ENCODE results near the gene KLHL1. TPM values are rescaled to one million over a fixed set of nuclear protein-coding genes. Genes with fewer than 3 reads are reported as not detected.

KLHL1 gene
- total and polyA plus RNA-seq, 4 donors, result not detected

DNA sequence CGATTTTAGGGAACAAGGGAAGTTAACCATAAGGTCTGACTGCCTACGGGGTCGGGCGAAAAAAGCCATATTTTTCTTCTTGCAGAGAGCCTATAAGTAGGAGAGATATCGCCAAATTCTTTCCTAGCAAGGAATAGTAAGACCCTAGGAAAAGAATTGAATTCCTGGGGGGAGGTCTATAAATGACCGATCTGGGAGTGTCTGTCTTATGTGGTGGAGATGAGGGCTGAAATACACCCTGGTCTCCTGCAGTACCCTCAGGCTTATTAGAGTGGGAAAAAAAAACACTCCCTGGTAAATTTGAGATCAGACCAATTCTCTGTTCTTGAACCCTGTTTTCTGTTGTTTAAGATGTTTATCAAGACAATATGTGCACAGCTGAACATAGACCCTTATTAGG lies 448.1 kb downstream of the KLHL1 start:
- no peak overlapping the region for H3K4me3 ChIP-seq (ENCODE audit: low read depth in 1 of 3, low read length in 3 of 3)
- H3K27me3 ChIP-seq (ENCODE audit: control insufficient read depth in 4 of 4, insufficient read depth in 4 of 4, low read length in 3 of 4), result no peaks in the 10 kb centered on the region
- TF ChIP-seq, protein P1, sequence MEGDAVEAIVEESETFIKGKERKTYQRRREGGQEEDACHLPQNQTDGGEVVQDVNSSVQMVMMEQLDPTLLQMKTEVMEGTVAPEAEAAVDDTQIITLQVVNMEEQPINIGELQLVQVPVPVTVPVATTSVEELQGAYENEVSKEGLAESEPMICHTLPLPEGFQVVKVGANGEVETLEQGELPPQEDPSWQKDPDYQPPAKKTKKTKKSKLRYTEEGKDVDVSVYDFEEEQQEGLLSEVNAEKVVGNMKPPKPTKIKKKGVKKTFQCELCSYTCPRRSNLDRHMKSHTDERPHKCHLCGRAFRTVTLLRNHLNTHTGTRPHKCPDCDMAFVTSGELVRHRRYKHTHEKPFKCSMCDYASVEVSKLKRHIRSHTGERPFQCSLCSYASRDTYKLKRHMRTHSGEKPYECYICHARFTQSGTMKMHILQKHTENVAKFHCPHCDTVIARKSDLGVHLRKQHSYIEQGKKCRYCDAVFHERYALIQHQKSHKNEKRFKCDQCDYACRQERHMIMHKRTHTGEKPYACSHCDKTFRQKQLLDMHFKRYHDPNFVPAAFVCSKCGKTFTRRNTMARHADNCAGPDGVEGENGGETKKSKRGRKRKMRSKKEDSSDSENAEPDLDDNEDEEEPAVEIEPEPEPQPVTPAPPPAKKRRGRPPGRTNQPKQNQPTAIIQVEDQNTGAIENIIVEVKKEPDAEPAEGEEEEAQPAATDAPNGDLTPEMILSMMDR (IDR thresholded peaks at IDR 0.05; ENCODE audit: low read depth, low read length, missing input control), result no peak
- no peak for TF ChIP-seq RXRA (IDR thresholded peaks at IDR 0.05)
- TF ChIP-seq NR2F2 (IDR thresholded peaks at IDR 0.05), result no peak
- TF ChIP-seq RAD21 (IDR thresholded peaks at IDR 0.05), result no peak
- TF ChIP-seq GABPA (IDR thresholded peaks at IDR 0.05 in 1 of 2, conservative IDR thresholded peaks at IDR 0.05 in 1 of 2), result no peak
- no peak for TF ChIP-seq FOXA1 (IDR thresholded peaks at IDR 0.05)
- TF ChIP-seq, protein P2, sequence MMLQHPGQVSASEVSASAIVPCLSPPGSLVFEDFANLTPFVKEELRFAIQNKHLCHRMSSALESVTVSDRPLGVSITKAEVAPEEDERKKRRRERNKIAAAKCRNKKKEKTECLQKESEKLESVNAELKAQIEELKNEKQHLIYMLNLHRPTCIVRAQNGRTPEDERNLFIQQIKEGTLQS (IDR thresholded peaks at IDR 0.05), result no peak
- no peak for TF ChIP-seq TAF1 (conservative IDR thresholded peaks at IDR 0.05)
- TF ChIP-seq HNF4A (conservative IDR thresholded peaks at IDR 0.05), result no peak
- TF ChIP-seq FOXA2 (IDR thresholded peaks at IDR 0.05), result no peak
- TF ChIP-seq, protein P3, sequence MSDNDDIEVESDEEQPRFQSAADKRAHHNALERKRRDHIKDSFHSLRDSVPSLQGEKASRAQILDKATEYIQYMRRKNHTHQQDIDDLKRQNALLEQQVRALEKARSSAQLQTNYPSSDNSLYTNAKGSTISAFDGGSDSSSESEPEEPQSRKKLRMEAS (IDR thresholded peaks at IDR 0.05), result no peak
- no peak for TF ChIP-seq YY1 (IDR thresholded peaks at IDR 0.05)
- H3K4me1 ChIP-seq (ENCODE audit: control insufficient read depth in 4 of 4, insufficient read depth in 4 of 4, low read length in 3 of 4), result no peaks in the 10 kb centered on the region
- H3K27ac ChIP-seq (ENCODE audit: low read depth in 1 of 2, low read length in 2 of 2), result no peak overlapping the region
- H3K9ac ChIP-seq (ENCODE audit: low read depth in 1 of 2, low read length in 2 of 2), result no peak overlapping the region
- H3K9me3 ChIP-seq (ENCODE audit: control insufficient read depth in 4 of 4, low read length in 3 of 4), result peaks cover 0 to 2% (median 1%) of the 10 kb centered on the region in 4 donors
- DNase-seq (ENCODE audit: low spot score), result no peak
- H3K36me3 ChIP-seq (ENCODE audit: control insufficient read depth in 4 of 4, insufficient read depth in 3 of 4, low read depth in 1 of 4, low read length in 3 of 4), result no peaks in the 10 kb centered on the region
- 80% methylated on average over 6 of the region's 6 CpGs for WGBS

DNA sequence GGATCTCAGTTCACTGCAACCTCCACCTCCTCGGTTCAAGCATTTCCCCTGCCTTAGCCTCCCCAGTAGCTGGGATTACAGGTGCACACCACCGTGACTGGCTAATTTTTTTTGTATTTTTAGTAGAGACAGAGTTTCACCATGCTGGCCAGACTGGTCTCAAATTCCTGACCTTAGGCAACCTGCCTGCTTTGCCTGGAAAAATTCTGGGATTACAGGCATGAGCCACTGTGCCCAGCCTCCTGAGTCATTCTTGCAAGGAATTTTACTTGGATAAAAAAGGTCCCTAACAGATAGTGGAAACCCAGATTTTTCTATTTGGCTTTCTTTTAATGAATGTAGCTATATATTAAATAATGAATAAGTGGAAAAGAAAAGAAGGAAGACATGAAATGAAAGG lies 450.6 kb downstream of the KLHL1 start:
- WGBS, result 70% methylated on average over 2 of the region's 2 CpGs
- H3K36me3 ChIP-seq (ENCODE audit: control insufficient read depth in 4 of 4, insufficient read depth in 3 of 4, low read depth in 1 of 4, low read length in 3 of 4), result no peaks in the 10 kb centered on the region
- no peaks in the 10 kb centered on the region for H3K27me3 ChIP-seq (ENCODE audit: control insufficient read depth in 4 of 4, insufficient read depth in 4 of 4, low read length in 3 of 4)
- no peak overlapping the region for H3K27ac ChIP-seq (ENCODE audit: low read depth in 1 of 2, low read length in 2 of 2)
- DNase-seq (ENCODE audit: low spot score), result no peak
- H3K9ac ChIP-seq (ENCODE audit: low read depth in 1 of 2, low read length in 2 of 2), result no peak overlapping the region
- H3K4me1 ChIP-seq (ENCODE audit: control insufficient read depth in 4 of 4, insufficient read depth in 4 of 4, low read length in 3 of 4), result peaks cover 0 to 3% (median 0%) of the 10 kb centered on the region in 4 donors
- H3K9me3 ChIP-seq (ENCODE audit: control insufficient read depth in 4 of 4, low read length in 3 of 4), result peaks cover 0 to 2% (median 1%) of the 10 kb centered on the region in 4 donors
- no peak overlapping the region for H3K4me3 ChIP-seq (ENCODE audit: low read depth in 1 of 3, low read length in 3 of 3)
- TF ChIP-seq NR2F2 (IDR thresholded peaks at IDR 0.05) (no peak), EGR1 (IDR thresholded peaks at IDR 0.05; ENCODE audit: low read depth in 2 of 2) (no peak), FOXA2 (IDR thresholded peaks at IDR 0.05) (no peak), HNF4G (IDR thresholded peaks at IDR 0.05) (no peak), RAD21 (IDR thresholded peaks at IDR 0.05) (no peak), GABPA (IDR thresholded peaks at IDR 0.05 in 1 of 2, conservative IDR thresholded peaks at IDR 0.05 in 1 of 2) (no peak), SP1 (IDR thresholded peaks at IDR 0.05) (no peak)
- TF ChIP-seq, protein P2 (IDR thresholded peaks at IDR 0.05), result no peak
- TF ChIP-seq, protein P4, sequence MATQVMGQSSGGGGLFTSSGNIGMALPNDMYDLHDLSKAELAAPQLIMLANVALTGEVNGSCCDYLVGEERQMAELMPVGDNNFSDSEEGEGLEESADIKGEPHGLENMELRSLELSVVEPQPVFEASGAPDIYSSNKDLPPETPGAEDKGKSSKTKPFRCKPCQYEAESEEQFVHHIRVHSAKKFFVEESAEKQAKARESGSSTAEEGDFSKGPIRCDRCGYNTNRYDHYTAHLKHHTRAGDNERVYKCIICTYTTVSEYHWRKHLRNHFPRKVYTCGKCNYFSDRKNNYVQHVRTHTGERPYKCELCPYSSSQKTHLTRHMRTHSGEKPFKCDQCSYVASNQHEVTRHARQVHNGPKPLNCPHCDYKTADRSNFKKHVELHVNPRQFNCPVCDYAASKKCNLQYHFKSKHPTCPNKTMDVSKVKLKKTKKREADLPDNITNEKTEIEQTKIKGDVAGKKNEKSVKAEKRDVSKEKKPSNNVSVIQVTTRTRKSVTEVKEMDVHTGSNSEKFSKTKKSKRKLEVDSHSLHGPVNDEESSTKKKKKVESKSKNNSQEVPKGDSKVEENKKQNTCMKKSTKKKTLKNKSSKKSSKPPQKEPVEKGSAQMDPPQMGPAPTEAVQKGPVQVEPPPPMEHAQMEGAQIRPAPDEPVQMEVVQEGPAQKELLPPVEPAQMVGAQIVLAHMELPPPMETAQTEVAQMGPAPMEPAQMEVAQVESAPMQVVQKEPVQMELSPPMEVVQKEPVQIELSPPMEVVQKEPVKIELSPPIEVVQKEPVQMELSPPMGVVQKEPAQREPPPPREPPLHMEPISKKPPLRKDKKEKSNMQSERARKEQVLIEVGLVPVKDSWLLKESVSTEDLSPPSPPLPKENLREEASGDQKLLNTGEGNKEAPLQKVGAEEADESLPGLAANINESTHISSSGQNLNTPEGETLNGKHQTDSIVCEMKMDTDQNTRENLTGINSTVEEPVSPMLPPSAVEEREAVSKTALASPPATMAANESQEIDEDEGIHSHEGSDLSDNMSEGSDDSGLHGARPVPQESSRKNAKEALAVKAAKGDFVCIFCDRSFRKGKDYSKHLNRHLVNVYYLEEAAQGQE (IDR thresholded peaks at IDR 0.05), result no peak
- TF ChIP-seq, protein P1 (IDR thresholded peaks at IDR 0.05; ENCODE audit: low read depth, low read length, missing input control), result no peak

Measured in liver (tissue), 9 donors.